Adrenal gland (tissue), 5 donors: ENCODE results near the gene MRPL1.

Experiments used
- CTCF ChIP-seq, 6 experiments: fragments of 450-650 bp in 4 of 6; fragments of 200-600 bp in 2 of 6; sonication (generic) in 1 of 6; IDR thresholded peaks; 1 replicate in 5 of 6; 2 replicates in 1 of 6; pipeline versions ENCODE4 v1.5.1 to v1.8.0; 2016 to 2021; ENCODE audit warnings: antibody characterized with exemption in 6 of 6, mild to moderate bottlenecking in 2 of 6, moderate library complexity in 1 of 6
- POLR2A ChIP-seq, 2 donors: fragments of 450-650 bp; IDR thresholded peaks; one replicate each; pipeline ENCODE4 v1.6.1; 2017; ENCODE audit warnings: antibody characterized with exemption in 2 of 2, mild to moderate bottlenecking in 2 of 2, moderate library complexity in 1 of 2
- donor health status: DM: no; HTN: no; CAD: no.

- TF ChIP-seq CTCF (IDR thresholded peaks at IDR 0.05) (no peak), POLR2A (IDR thresholded peaks at IDR 0.05) (no peak)
These were observed 55.0 kb downstream of the MRPL1 start for GRCh38 chr4:77917601-77918000.
